Measurements from ENCODE around the gene STC2. TPM values are rescaled to one million over a fixed set of nuclear protein-coding genes. Genes with fewer than 3 reads are reported as not detected.

Gene STC2
- total RNA-seq, 1 donor from 2014 or later = 26.0 TPM

- Mint-ChIP-seq H3K9me3 (no peaks in the 10 kb centered on the region), H3K27me3 (ENCODE audit: low read depth) (peaks cover 9% of the 10 kb centered on the region), H3K27ac (peak overlapping the region; percentile 80), H3K4me1 (peaks cover 49% of the 10 kb centered on the region), H3K36me3 (peaks cover 19% of the 10 kb centered on the region), H3K4me3 (peak overlapping the region; percentile 93)
- no peak for DNase-seq (ENCODE audit: low spot score in 2 of 2, unreplicated experiment in 2 of 2)
- TF ChIP-seq, protein P1, sequence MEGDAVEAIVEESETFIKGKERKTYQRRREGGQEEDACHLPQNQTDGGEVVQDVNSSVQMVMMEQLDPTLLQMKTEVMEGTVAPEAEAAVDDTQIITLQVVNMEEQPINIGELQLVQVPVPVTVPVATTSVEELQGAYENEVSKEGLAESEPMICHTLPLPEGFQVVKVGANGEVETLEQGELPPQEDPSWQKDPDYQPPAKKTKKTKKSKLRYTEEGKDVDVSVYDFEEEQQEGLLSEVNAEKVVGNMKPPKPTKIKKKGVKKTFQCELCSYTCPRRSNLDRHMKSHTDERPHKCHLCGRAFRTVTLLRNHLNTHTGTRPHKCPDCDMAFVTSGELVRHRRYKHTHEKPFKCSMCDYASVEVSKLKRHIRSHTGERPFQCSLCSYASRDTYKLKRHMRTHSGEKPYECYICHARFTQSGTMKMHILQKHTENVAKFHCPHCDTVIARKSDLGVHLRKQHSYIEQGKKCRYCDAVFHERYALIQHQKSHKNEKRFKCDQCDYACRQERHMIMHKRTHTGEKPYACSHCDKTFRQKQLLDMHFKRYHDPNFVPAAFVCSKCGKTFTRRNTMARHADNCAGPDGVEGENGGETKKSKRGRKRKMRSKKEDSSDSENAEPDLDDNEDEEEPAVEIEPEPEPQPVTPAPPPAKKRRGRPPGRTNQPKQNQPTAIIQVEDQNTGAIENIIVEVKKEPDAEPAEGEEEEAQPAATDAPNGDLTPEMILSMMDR (IDR thresholded peaks at IDR 0.05; ENCODE audit: unreplicated experiment) = no peak
Measured at GRCh38 chr5:173326501-173326960, 1.7 kb downstream of the STC2 start.

- peak overlapping the region; percentile 34 for H3K27ac Mint-ChIP-seq
- peaks cover 9% of the 10 kb centered on the region for H3K27me3 Mint-ChIP-seq (ENCODE audit: low read depth)
- peak overlapping the region; percentile 62 for H3K4me3 Mint-ChIP-seq
- peaks cover 22% of the 10 kb centered on the region for H3K36me3 Mint-ChIP-seq
- TF ChIP-seq, protein P1 (IDR thresholded peaks at IDR 0.05; ENCODE audit: unreplicated experiment) = no peak
- no peaks in the 10 kb centered on the region for H3K9me3 Mint-ChIP-seq
- DNase-seq (ENCODE audit: low spot score in 2 of 2, unreplicated experiment in 2 of 2) = no peak
- peaks cover 56% of the 10 kb centered on the region for H3K4me1 Mint-ChIP-seq
Measured at GRCh38 chr5:173325091-173325698, 3.0 kb downstream of the STC2 start.

DNA sequence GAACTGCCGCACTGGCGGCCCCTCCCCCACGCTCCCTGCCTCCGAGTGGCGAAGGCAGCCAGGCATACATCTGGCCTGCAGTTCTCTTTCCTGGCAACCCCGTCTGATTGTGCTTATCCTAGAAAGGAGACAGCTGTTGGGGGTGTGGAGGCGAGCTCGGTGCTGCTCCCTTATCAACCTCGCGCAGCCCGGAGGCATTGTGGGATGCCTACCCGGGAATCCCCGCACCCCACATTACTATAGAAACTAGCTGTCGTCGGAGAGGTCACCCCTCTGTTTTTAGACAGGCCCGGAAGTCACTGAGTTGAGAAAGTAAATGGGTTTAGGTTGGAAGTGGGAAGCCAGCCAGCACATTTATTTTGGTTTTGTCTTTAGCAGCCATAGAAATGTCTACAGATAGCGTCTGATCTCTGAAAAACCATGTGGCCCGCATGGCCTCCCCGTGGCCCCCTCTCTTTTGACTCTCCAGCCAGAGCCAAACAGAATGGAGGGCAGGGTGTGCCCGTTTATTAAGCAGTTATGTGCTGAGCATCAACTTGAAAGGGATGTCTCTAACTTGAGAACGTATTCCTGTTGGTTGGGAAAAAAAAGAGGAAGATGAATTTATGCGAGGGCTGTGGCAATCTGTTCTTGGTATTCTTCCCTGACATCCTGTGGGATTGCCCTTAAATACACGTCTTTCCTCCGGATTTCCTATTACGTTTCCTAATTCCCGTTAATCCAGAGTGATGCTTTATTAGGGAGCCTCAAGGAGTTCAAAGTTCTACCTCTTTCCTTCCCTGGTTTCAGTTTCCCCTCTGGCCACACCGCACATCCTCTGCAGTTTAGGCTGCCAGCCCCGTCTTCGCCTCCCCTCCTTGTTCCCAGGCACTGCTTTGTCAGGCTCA, 3.9 kb downstream of the STC2 start:
- no peak overlapping the region for H3K4me3 Mint-ChIP-seq
- H3K27ac Mint-ChIP-seq = peak overlapping the region; percentile 87
- peaks cover 24% of the 10 kb centered on the region for H3K36me3 Mint-ChIP-seq
- no peak for DNase-seq (ENCODE audit: low spot score in 2 of 2, unreplicated experiment in 2 of 2)
- H3K4me1 Mint-ChIP-seq = peaks cover 64% of the 10 kb centered on the region
- TF ChIP-seq, protein P1 (IDR thresholded peaks at IDR 0.05; ENCODE audit: unreplicated experiment) = no peak
- H3K9me3 Mint-ChIP-seq = no peaks in the 10 kb centered on the region
- peaks cover 9% of the 10 kb centered on the region for H3K27me3 Mint-ChIP-seq (ENCODE audit: low read depth)

DNA sequence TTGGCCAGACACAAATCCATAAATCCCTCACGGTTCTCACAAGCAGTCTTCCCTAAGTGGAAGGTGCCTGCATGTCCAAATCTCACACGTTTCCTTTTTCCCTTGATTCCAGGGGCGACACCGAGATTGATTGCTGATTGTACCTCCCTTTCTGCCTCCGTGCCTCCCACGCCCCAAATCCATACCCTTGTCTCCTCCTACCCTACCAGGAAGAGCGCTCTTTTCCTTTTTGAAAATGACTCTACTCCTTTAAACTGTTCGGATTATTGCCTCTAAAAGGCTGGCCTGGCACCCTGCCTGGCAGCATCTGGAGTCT, 4.5 kb downstream of the STC2 start:
- TF ChIP-seq, protein P1 (IDR thresholded peaks at IDR 0.05; ENCODE audit: unreplicated experiment) = no peak
- Mint-ChIP-seq H3K9me3 (no peaks in the 10 kb centered on the region), H3K27me3 (ENCODE audit: low read depth) (peaks cover 9% of the 10 kb centered on the region), H3K4me3 (no peak overlapping the region), H3K4me1 (peaks cover 63% of the 10 kb centered on the region), H3K36me3 (peaks cover 26% of the 10 kb centered on the region), H3K27ac (peak overlapping the region; percentile 87)
- DNase-seq (ENCODE audit: low spot score in 2 of 2, unreplicated experiment in 2 of 2) = no peak

DNA sequence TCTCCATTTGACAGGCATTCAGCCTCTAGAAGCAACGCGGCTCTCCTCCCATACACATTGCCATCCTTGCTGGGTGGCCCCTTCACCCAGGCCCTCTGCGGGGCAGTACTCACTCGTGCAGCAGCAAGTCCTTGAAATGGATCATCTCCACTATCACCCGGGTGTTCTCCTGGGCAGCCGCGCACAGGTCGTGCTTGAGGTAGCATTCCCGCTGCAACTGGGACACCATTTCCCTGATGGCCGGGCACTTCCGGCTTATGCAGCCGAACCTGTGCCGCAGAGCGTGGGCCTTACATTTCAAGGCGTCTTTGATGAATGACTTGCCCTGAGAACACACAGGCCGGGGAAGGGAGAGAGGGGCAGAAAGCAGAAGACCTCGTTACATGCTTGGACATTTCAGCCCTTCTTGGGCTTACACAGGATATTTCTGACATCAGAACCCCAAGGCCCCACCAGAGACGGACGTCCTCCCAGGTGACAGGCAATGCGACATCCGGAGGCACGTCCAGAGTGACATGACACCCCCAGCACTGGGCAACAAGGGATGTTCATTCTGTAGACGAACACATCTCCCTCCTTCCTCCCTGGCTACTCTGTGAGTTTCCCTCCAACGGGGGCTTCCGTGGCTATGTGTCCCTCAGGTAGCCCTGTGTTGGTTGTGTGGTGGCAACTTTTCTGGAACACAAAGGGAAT, 5.0 kb downstream of the STC2 start:
- H3K4me3 Mint-ChIP-seq = no peak overlapping the region
- no peak for DNase-seq (ENCODE audit: low spot score in 2 of 2, unreplicated experiment in 2 of 2)
- peaks cover 64% of the 10 kb centered on the region for H3K4me1 Mint-ChIP-seq
- peaks cover 6% of the 10 kb centered on the region for H3K27me3 Mint-ChIP-seq (ENCODE audit: low read depth)
- no peaks in the 10 kb centered on the region for H3K9me3 Mint-ChIP-seq
- peak overlapping the region; percentile 87 for H3K27ac Mint-ChIP-seq
- peaks cover 31% of the 10 kb centered on the region for H3K36me3 Mint-ChIP-seq
- TF ChIP-seq, protein P1 (IDR thresholded peaks at IDR 0.05; ENCODE audit: unreplicated experiment) = no peak

Measured in mesothelial cell of epicardium (in vitro differentiated cells).